Chondrocyte (in vitro differentiated cells): ENCODE results near the gene CD44. TPM values are rescaled to one million over a fixed set of nuclear protein-coding genes. Genes with fewer than 3 reads are reported as not detected.
A peak's percentile ranks its signal among the peaks of the same experiment; 100 is the strongest.

ENCODE experiments used
- DNase-seq: peaks from one replicate; pipeline ENCODE4 v3.0.0; 2021; ENCODE audit warnings: mixed read lengths, low spot score
- H3K27ac Mint-ChIP-seq: one replicate; pipeline ENCODE4 v1.8.0; 2021; ENCODE audit warnings: mild to moderate bottlenecking, moderate library complexity, mixed read lengths; ENCODE audit not compliant: unreplicated experiment
- H3K27me3 Mint-ChIP-seq: 2 replicates; pipeline ENCODE4 v1.8.0; 2021; ENCODE audit warnings: low read depth, mixed read lengths
- H3K36me3 Mint-ChIP-seq: 2 replicates; pipeline ENCODE4 v1.8.0; 2021; ENCODE audit warnings: low read depth, mixed read lengths
- H3K4me1 Mint-ChIP-seq: 2 replicates; pipeline ENCODE4 v1.8.0; 2021; ENCODE audit warnings: low read depth, mild to moderate bottlenecking, mixed read lengths
- H3K4me3 Mint-ChIP-seq: one replicate; pipeline ENCODE4 v1.8.0; 2021; ENCODE audit warnings: mild to moderate bottlenecking, moderate library complexity, mixed read lengths; ENCODE audit not compliant: unreplicated experiment
- H3K9me3 Mint-ChIP-seq: 2 replicates; pipeline ENCODE4 v1.8.0; 2021; ENCODE audit warnings: low read depth, mixed read lengths
- CTCF ChIP-seq: fragments of 200-600 bp; sonication (generic); IDR thresholded peaks from 2 replicates; pipeline ENCODE4 v1.5.0; 2021; ENCODE audit warnings: antibody characterized with exemption, mild to moderate bottlenecking, moderate library complexity
- total RNA-seq: library from RNA; stranded (reverse); gene quantifications from 3 replicates; pipeline ENCODE4 v1.2.1, GENCODE V29; 2021

The CD44 gene
- total RNA-seq, 1 donor from 2014 or later: 179 TPM

- Mint-ChIP-seq H3K27ac (no peak overlapping the region), H3K27me3 (no peaks in the 10 kb centered on the region), H3K9me3 (no peaks in the 10 kb centered on the region), H3K4me1 (peaks cover 41% of the 10 kb centered on the region), H3K36me3 (peaks cover 23% of the 10 kb centered on the region), H3K4me3 (no peak overlapping the region)
- DNase-seq: no peak
- TF ChIP-seq CTCF: no peak
Measured at GRCh38 chr11:35178067-35178805, 39.3 kb downstream of the CD44 start.

GRCh38 chr11:35178873-35179272 is 39.9 kb downstream of the CD44 start:
- Mint-ChIP-seq H3K27ac (no peak overlapping the region), H3K36me3 (peaks cover 23% of the 10 kb centered on the region), H3K27me3 (no peaks in the 10 kb centered on the region), H3K9me3 (no peaks in the 10 kb centered on the region), H3K4me1 (peaks cover 35% of the 10 kb centered on the region), H3K4me3 (no peak overlapping the region)
- no peak for DNase-seq
- TF ChIP-seq CTCF: no peak

GRCh38 chr11:35179466-35180135 is 40.6 kb downstream of the CD44 start:
- Mint-ChIP-seq H3K4me1 (peaks cover 30% of the 10 kb centered on the region), H3K4me3 (no peak overlapping the region), H3K9me3 (no peaks in the 10 kb centered on the region), H3K27me3 (no peaks in the 10 kb centered on the region), H3K36me3 (peaks cover 23% of the 10 kb centered on the region), H3K27ac (no peak overlapping the region)
- TF ChIP-seq CTCF: no peak
- no peak for DNase-seq

- Mint-ChIP-seq H3K4me1 (peaks cover 22% of the 10 kb centered on the region), H3K27ac (peak overlapping the region; percentile 30), H3K36me3 (peaks cover 24% of the 10 kb centered on the region), H3K27me3 (no peaks in the 10 kb centered on the region), H3K9me3 (no peaks in the 10 kb centered on the region), H3K4me3 (no peak overlapping the region)
- no peak for DNase-seq
- TF ChIP-seq CTCF: no peak
Measured at GRCh38 chr11:35180317-35181233, 41.6 kb downstream of the CD44 start.
